22Rv1 (cell line): ENCODE data around the gene ARHGAP33.

ENCODE experiments used
- H3K27ac ChIP-seq: fragments of 450-650 bp; 2 replicates; pipeline ENCODE4 v1.5.1; 2017
- ZFX ChIP-seq: fragments of 450-650 bp; IDR thresholded peaks from 2 replicates; pipeline ENCODE4 v1.6.1; 2017; ENCODE audit warnings: antibody characterized with exemption, borderline replicate concordance
- TF ChIP-seq, protein P1 (sequence below): fragments of 450-650 bp; IDR thresholded peaks from 2 replicates; pipeline ENCODE4 v1.5.1; 2017; ENCODE audit warnings: mild to moderate bottlenecking

Gene ARHGAP33

DNA sequence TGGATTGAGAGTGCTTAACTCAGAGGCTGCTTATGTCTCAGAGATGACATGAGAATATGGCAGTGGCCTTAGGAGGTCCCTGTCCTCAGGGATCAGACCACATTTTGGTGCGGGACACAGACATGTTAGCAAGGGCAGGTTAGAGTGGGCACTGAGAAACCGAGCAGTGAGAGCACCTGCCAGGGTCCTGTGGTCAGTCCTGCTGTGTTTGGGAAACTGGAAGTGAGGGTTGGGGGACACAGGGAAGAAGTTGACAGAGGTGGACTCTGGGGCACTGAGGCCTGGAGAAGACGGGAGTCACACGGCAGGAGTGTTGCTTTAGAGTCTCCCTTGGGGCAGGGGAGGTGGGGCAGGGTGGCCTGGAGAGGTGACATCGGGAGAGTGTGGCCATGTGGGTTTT is 40.5 kb upstream of the ARHGAP33 start:
- H3K27ac ChIP-seq: no peak overlapping the region
- no peak for TF ChIP-seq ZFX
- TF ChIP-seq, protein P1, sequence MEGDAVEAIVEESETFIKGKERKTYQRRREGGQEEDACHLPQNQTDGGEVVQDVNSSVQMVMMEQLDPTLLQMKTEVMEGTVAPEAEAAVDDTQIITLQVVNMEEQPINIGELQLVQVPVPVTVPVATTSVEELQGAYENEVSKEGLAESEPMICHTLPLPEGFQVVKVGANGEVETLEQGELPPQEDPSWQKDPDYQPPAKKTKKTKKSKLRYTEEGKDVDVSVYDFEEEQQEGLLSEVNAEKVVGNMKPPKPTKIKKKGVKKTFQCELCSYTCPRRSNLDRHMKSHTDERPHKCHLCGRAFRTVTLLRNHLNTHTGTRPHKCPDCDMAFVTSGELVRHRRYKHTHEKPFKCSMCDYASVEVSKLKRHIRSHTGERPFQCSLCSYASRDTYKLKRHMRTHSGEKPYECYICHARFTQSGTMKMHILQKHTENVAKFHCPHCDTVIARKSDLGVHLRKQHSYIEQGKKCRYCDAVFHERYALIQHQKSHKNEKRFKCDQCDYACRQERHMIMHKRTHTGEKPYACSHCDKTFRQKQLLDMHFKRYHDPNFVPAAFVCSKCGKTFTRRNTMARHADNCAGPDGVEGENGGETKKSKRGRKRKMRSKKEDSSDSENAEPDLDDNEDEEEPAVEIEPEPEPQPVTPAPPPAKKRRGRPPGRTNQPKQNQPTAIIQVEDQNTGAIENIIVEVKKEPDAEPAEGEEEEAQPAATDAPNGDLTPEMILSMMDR: no peak

DNA sequence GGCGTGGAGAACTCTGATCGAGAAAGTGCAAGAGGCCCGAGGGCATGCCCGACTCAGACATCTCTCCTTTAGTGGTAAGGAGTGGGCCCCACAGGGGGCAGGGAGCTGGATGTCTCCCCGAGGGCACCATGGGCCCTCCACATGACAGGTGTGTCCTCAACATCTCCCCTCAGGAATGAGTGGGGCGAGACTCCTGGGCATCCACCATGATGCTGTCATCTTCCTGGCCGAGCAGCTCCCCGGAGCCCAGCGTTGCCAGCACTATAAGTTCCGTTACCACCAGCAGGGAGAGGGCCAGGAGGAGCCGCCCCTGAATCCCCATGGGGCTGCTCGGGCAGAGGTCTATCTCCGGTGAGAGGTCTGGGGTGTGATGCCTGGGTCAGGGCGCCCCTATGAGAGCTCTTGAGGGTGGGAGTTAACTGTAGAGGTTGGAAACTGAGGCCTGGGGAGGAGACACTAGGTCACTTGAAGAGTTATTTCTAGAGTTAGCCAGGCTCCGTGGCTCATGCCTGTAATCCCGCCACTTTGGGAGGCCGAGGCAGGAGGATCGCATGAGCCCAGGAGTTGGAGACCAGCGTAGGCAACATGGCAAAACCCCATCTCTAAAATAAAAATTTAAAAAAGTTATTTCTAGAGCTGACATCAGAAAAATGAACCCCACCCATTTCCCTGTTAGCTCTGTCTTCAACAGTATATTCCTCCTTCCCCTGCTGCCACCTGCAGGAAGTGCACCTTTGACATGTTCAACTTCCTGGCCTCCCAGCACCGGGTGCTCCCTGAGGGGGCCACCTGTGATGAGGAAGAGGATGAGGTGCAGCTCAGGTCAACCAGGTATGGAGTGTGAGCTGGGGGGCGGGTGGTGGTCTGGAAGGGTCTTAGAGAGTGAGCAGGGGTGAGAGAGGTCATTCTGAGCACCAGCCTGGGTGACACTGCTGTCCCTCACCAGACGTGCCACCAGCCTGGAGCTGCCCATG is 38.2 kb upstream of the ARHGAP33 start:
- no peak overlapping the region for H3K27ac ChIP-seq
- TF ChIP-seq, protein P1: no peak; the same call in 1 of the 2 replicates
- TF ChIP-seq ZFX: no peak

DNA sequence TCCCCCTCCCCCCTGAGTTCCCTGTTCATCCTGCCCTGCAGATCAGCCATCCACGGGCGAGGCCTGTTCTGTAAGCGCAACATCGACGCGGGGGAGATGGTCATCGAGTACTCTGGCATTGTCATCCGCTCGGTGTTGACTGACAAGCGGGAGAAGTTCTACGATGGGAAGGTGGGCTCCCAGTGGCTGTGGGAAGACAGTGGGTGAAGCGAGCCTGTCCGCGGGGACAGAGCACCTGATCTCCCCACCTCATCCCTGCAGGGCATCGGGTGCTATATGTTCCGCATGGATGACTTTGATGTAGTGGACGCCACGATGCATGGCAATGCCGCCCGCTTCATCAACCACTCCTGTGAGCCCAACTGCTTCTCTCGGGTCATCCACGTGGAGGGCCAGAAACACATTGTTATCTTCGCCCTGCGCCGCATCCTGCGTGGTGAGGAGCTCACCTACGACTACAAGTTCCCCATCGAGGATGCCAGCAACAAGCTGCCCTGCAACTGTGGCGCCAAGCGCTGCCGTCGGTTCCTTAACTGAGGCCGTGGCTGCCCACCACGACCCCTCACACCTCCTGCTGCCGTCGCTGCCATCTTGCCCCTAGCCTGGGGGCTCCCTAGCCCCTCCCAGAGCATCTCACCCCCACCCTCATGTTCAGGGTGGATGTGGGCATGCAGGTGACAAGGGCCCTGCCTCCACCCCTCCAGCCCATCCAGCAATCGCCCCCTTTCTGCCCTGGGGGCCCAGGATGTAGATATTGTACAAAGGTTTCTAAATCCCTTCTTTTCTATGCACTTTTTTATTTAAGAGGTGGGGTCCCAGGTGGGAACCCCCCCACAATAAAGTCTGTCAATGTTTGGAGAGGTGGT is 37.1 kb upstream of the ARHGAP33 start:
- peak overlapping the region; percentile 90 for H3K27ac ChIP-seq
- TF ChIP-seq, protein P1: no peak
- TF ChIP-seq ZFX: no peak

DNA sequence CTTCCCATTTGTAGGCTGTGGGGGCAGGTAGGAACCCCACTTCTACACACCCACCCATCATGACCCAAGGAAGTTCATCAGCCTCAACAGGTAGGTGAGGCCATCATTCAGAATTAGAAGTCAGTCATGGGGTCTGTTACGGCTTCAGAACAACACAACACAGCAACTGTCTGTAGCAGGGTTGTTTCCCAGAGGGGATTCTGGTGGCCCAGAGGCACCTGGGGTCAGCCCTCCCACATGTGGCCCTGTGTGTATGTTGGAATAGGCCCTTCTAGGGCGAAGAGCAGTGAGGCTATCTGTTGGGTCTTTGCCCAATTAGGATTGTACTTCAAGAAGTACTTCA is 36.5 kb upstream of the ARHGAP33 start:
- TF ChIP-seq ZFX: no peak
- TF ChIP-seq, protein P1: no peak

DNA sequence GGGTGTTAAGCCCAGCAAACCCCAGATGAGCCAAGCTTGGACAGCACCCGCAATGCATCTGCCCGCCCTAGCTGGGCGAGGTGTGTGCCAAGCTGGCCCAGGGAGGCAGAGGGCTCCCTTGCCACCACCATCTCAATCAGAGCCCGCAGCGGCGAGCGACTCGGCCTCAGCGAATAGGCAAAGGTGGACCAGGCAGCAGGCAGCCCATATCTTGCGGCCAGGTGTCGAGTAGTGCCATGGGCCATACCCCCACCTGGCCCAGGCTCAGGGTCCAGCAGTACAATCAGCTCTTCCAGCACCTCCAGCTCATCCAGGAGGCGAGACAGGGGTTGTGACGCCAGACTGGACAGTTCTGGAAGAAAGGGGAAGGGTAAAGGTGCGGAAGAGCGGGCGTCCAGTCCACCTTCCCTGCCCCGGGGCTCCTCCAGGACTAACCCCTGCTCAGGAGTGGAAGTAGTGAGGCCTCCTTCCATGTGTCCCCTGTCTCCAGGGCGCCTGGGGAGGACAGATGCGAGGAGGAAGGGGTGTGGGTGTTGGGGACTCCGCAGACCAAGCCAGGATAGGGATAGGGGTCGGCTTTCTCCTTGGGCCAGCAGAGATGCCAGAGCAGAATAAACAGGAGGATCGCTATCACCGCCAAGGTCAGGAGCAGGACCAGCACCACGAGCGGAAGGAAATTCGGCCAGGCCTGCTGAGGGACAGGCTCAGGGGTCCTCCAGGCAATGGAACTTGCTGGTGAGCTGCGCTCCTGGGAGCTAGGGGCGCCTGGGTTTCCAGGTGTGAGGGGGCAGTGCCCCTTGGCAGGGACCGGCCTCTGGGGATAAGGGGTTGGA is 35.9 kb upstream of the ARHGAP33 start:
- TF ChIP-seq, protein P1: no peak
- no peak for TF ChIP-seq ZFX
- peak overlapping the region; percentile 90 for H3K27ac ChIP-seq

More for the DNA sequence above, 36.5 kb upstream of the ARHGAP33 start:
- peak overlapping the region; percentile 90 for H3K27ac ChIP-seq

- peak overlapping the region; percentile 90 for H3K27ac ChIP-seq
- TF ChIP-seq, protein P1: no peak
- no peak for TF ChIP-seq ZFX
Measured at GRCh38 chr19:35740108-35740422, 35.3 kb upstream of the ARHGAP33 start.
